Endothelial cell of umbilical vein (primary cell): ENCODE data around the gene CYP11A1. TPM values are rescaled to one million over a fixed set of nuclear protein-coding genes. Genes with fewer than 3 reads are reported as not detected.

Experiments used
- BruUV-seq: library from RNA; stranded (reverse); fragments of 400-500 nt; replicated peaks from 2 replicates; lab custom pipeline; 2021; lab: Mats Ljungman, UMichigan
- CTCF ChIA-PET: fragments of 300-600, 350-600 bp; sonication (Branson Sonifier 250); formaldehyde crosslinking; loops from one replicate; lab custom pipeline; 2021; ENCODE audit warnings: antibody characterized with exemption, inconsistent platforms; lab: Charles Lee
- POLR2A ChIA-PET: fragments of 300-600, 350-600 bp; sonication (Branson Sonifier 250); formaldehyde crosslinking; loops from one replicate; lab custom pipeline; 2021; ENCODE audit warnings: antibody characterized with exemption, inconsistent platforms; lab: Charles Lee
- DNase-seq: peaks from one replicate; pipeline ENCODE4 v3.0.0-alpha.2; 2011; ENCODE audit warnings: low read depth, low spot score
- FAIRE-seq: peaks from 2 replicates; lab custom pipeline; 2011; peaks lifted over from hg19 to GRCh38; lab: Jason Lieb, UNC
- H2AFZ ChIP-seq: 2 replicates; pipeline ENCODE4 v1.6.0; 2012; ENCODE audit warnings: low read depth, low read length, control low read depth, inconsistent platforms
- H3K27ac ChIP-seq: 2 replicates; pipeline ENCODE4 v1.5.1; 2011; ENCODE audit warnings: low read depth, mild to moderate bottlenecking, control low read depth, low read length, moderate library complexity; ENCODE audit not compliant: insufficient read depth
- H3K27me3 ChIP-seq, 2 experiments: 2 replicates each; pipeline versions ENCODE4 v1.6.0 to v1.6.1; 2011; ENCODE audit warnings: low read length in 2 of 2, mixed read lengths in 1 of 2; ENCODE audit not compliant: control insufficient read depth in 2 of 2, insufficient read depth in 2 of 2
- H3K36me3 ChIP-seq, 2 experiments: 2 replicates in 1 of 2; 3 replicates in 1 of 2; pipeline ENCODE4 v1.5.1; 2011; ENCODE audit warnings: low read length in 2 of 2, mild to moderate bottlenecking in 1 of 2, moderate library complexity in 1 of 2; ENCODE audit not compliant: control insufficient read depth in 2 of 2, insufficient read depth in 2 of 2; ENCODE audit errors: extremely low read depth in 1 of 2
- H3K4me1 ChIP-seq: 3 replicates; pipeline ENCODE4 v1.5.1; 2011; ENCODE audit warnings: mild to moderate bottlenecking, low read length; ENCODE audit not compliant: control insufficient read depth, insufficient read depth; ENCODE audit errors: extremely low read depth
- H3K4me2 ChIP-seq: 2 replicates; pipeline ENCODE4 v1.6.1; 2011; ENCODE audit warnings: low read length, control low read depth, mixed read lengths; ENCODE audit not compliant: insufficient read depth
- H3K4me3 ChIP-seq, 3 experiments: fragments of 200-600 bp in 1 of 3; sonication (generic), shearing (Covaris generic) in 1 of 3; replicated peaks in 1 of 3; 2 replicates each; pipeline ENCODE4 v1.5.1; 2011 to 2016; ENCODE audit warnings: control low read depth in 3 of 3, low read length in 3 of 3, mild to moderate bottlenecking in 2 of 3, inconsistent platforms in 1 of 3, low read depth in 1 of 3, moderate library complexity in 1 of 3; ENCODE audit not compliant: insufficient read depth in 1 of 3
- H3K79me2 ChIP-seq: 2 replicates; pipeline ENCODE4 v1.6.0; 2012; ENCODE audit warnings: low read length, inconsistent platforms; ENCODE audit not compliant: control insufficient read depth, insufficient read depth
- H3K9ac ChIP-seq: replicated peaks from 2 replicates; pipeline ENCODE3; 2011; ENCODE audit warnings: low read length, control low read depth; ENCODE audit not compliant: insufficient read depth; ENCODE audit errors: extremely low read depth
- H3K9me1 ChIP-seq: replicated peaks from 3 replicates; pipeline ENCODE4 v1.6.0; 2011; ENCODE audit warnings: mild to moderate bottlenecking, low read length; ENCODE audit not compliant: control insufficient read depth, insufficient read depth; ENCODE audit errors: extremely low read depth
- H3K9me3 ChIP-seq: replicated peaks from 2 replicates; pipeline ENCODE4 v1.5.1; 2012; ENCODE audit warnings: low read length, inconsistent platforms; ENCODE audit not compliant: control insufficient read depth, insufficient read depth
- H4K20me1 ChIP-seq: replicated peaks from 2 replicates; pipeline ENCODE3; 2011; ENCODE audit warnings: mild to moderate bottlenecking, low read length; ENCODE audit not compliant: control insufficient read depth, insufficient read depth; ENCODE audit errors: extremely low read depth
- EZH2 ChIP-seq: IDR thresholded peaks from 2 replicates; pipeline ENCODE4 v1.6.1; 2012; ENCODE audit warnings: borderline replicate concordance, low read depth, mild to moderate bottlenecking, moderate library complexity, low read length, inconsistent platforms; ENCODE audit not compliant: severe bottlenecking
- FOS ChIP-seq: IDR thresholded peaks from 2 replicates; pipeline ENCODE4 v1.6.1; 2011; ENCODE audit warnings: mild to moderate bottlenecking, low read length, moderate library complexity, borderline replicate concordance; ENCODE audit not compliant: insufficient read depth
- GATA2 ChIP-seq: IDR thresholded peaks from 2 replicates; pipeline ENCODE4 v1.7.0; 2011; ENCODE audit warnings: low read depth, mild to moderate bottlenecking, moderate library complexity, mixed read lengths, low read length; ENCODE audit not compliant: insufficient read length, insufficient read depth
- JUN ChIP-seq: IDR thresholded peaks from 2 replicates; pipeline ENCODE4 v1.6.1; 2011; ENCODE audit warnings: borderline replicate concordance, low read depth; ENCODE audit not compliant: insufficient read length, insufficient read depth
- MYC ChIP-seq: IDR thresholded peaks from one replicate; pipeline ENCODE4 v1.6.1; 2011; ENCODE audit warnings: mild to moderate bottlenecking, low read depth, low read length
- POLR2A ChIP-seq: IDR thresholded peaks from 2 replicates; pipeline ENCODE4 v1.6.1; 2012; ENCODE audit warnings: low read depth, mild to moderate bottlenecking, control low read depth, low read length
- POLR2AphosphoS5 ChIP-seq: IDR thresholded peaks from 2 replicates; pipeline ENCODE4 v1.6.1; 2012; ENCODE audit warnings: low read depth, mild to moderate bottlenecking, control low read depth, low read length, moderate library complexity; ENCODE audit not compliant: insufficient read depth
- dilution Hi-C: fragments of 300-500 bp; cut with MboI; formaldehyde crosslinking; loops from one replicate; pipeline ENCODE4 v1.15.0; 2019; ENCODE audit warnings: low sequenced_read_pairs; ENCODE audit not compliant: extremely low pct_ligation_motif_present
- intact Hi-C: fragments of 100-400 bp; cut with micrococcal nuclease; formaldehyde crosslinking; loops from one replicate; pipeline ENCODE4 v1.10.0; 2022
- polyA plus RNA-seq, 4 experiments: library from polyadenylated mRNA; depleted of rRNA in 3 of 4; stranded (reverse) in 3 of 4; unstranded in 1 of 4; fragments of >200 nt; gene quantifications; 2 replicates each; pipeline versions ENCODE4 v1.2.1 to v1.2.3, GENCODE V29; 2011 to 2012; ENCODE audit warnings: missing spikeins in 1 of 4
- total RNA-seq: library from RNA; stranded (reverse); gene quantifications from 2 replicates; pipeline ENCODE4 v1.2.3, GENCODE V29; 2021
- TF ChIP-seq, protein P1 (sequence below): IDR thresholded peaks from 2 replicates; pipeline ENCODE4 v1.6.1; 2011; ENCODE audit not compliant: insufficient read depth, insufficient read length
- TF ChIP-seq, protein P2 (sequence below), 2 donors: IDR thresholded peaks; 1 replicate in 1 of 2; 2 replicates in 1 of 2; pipeline ENCODE4 v1.5.1; 2011; ENCODE audit warnings: low read length in 2 of 2, mild to moderate bottlenecking in 2 of 2, moderate library complexity in 2 of 2, control low read depth in 1 of 2, inconsistent platforms in 1 of 2, low read depth in 1 of 2; ENCODE audit not compliant: insufficient read depth in 1 of 2; ENCODE audit errors: extremely low read depth in 1 of 2

Gene CYP11A1
- total and polyA plus RNA-seq, 2 donors (not counting 3 experiments of a cell fraction or from before 2014, with no cell fraction given) = 0.08 TPM; not detected in 1

DNA sequence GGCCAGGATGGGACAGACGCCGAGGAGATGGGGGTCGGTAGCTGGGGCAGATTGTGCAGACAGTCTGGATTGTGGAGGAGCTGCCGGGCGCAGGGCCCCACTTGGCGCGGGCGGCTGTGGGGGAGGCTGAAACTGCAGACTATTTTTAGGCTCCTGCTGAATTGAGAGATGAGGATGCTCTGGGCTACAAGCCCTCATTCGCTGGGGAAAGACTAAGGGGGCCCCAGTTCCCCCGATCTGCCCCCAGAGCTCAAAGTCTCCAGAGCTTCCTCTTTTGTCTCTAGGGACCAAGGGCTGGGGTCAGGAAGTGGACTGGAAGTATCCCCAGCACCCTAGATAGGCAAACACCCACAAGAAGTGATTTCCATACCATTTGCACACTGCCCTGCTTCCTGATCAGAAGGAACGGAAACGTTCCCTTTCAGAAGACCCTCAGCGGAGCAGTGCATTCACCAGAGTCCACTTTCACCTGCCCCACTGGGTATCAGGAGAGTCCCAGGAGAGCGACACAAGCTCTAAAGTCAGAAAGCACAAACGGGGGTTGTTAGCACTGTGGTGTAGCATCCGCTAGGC lies 36.6 kb upstream of the CYP11A1 start:
- no TSS peak for BruUV-seq
- Histone ChIP-seq H3K9ac (no peak overlapping the region), H3K36me3 (no peaks in the 10 kb centered on the region), H3K9me3 (no peaks in the 10 kb centered on the region), H3K79me2 (no peaks in the 10 kb centered on the region), H3K27ac (no peak overlapping the region), H3K9me1 (no peaks in the 10 kb centered on the region), H3K27me3 (peaks cover 0 to 17% of the 10 kb centered on the region in 2 experiments), H4K20me1 (no peaks in the 10 kb centered on the region), H2AFZ (no peak overlapping the region), H3K4me2 (no peak overlapping the region), H3K4me3 (no peak overlapping the region), H3K4me1 (peaks cover 6% of the 10 kb centered on the region)
- TF ChIP-seq MYC (no peak), JUN (no peak), FOS (no peak), POLR2A (no peak), GATA2 (no peak), EZH2 (no peak)
- TF ChIP-seq, protein P1, sequence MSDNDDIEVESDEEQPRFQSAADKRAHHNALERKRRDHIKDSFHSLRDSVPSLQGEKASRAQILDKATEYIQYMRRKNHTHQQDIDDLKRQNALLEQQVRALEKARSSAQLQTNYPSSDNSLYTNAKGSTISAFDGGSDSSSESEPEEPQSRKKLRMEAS = no peak
- intact Hi-C loops (loop anchor here (2.0 kb wide), 1 partner anchor 21 kb away; no protein-coding TSS in a partner anchor), dilution Hi-C loops (no loop called here)
- DNase-seq = no peak
- CTCF ChIA-PET = interaction anchor here (0.8 to 1.9 kb wide), 3 partner anchors 16 to 22 kb away, joined by 3 to 7 read pairs (median 7); no protein-coding TSS in a partner anchor
- POLR2A ChIA-PET = no interaction called here
- no peak for FAIRE-seq

DNA sequence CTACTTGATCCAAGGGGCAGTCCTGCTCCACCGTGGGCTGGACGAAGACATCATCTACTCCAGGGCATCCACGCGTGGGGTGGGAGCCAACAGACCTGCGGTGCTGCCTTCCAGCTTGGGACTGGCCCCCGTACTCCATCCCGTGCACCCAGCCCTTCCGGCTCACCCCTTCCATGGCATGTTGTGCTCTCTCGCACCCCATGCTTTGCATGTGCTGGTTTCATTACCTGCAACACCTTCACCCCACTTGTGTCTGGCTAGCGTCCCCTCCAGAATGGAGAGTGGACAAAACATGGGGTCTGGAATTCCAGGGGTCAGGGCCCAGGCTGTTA lies 36.1 kb upstream of the CYP11A1 start:
- ChIA-PET POLR2A (no interaction called here), CTCF (interaction anchor here (0.8 to 1.9 kb wide), 3 partner anchors 15 to 21 kb away, joined by 3 to 7 read pairs (median 7); no protein-coding TSS in a partner anchor)
- Histone ChIP-seq H3K79me2 (no peaks in the 10 kb centered on the region), H3K4me1 (peaks cover 6% of the 10 kb centered on the region), H2AFZ (no peak overlapping the region), H4K20me1 (no peaks in the 10 kb centered on the region), H3K9ac (no peak overlapping the region), H3K36me3 (no peaks in the 10 kb centered on the region), H3K27ac (no peak overlapping the region), H3K4me2 (no peak overlapping the region), H3K9me1 (no peaks in the 10 kb centered on the region), H3K9me3 (no peaks in the 10 kb centered on the region), H3K27me3 (peaks cover 0 to 17% of the 10 kb centered on the region in 2 experiments), H3K4me3 (no peak overlapping the region)
- BruUV-seq = no TSS peak
- dilution Hi-C loops = no loop called here
- TF ChIP-seq GATA2 (no peak), POLR2AphosphoS5 (no peak), MYC (no peak), JUN (no peak)
- TF ChIP-seq, protein P1 = no peak
- TF ChIP-seq, protein P2, sequence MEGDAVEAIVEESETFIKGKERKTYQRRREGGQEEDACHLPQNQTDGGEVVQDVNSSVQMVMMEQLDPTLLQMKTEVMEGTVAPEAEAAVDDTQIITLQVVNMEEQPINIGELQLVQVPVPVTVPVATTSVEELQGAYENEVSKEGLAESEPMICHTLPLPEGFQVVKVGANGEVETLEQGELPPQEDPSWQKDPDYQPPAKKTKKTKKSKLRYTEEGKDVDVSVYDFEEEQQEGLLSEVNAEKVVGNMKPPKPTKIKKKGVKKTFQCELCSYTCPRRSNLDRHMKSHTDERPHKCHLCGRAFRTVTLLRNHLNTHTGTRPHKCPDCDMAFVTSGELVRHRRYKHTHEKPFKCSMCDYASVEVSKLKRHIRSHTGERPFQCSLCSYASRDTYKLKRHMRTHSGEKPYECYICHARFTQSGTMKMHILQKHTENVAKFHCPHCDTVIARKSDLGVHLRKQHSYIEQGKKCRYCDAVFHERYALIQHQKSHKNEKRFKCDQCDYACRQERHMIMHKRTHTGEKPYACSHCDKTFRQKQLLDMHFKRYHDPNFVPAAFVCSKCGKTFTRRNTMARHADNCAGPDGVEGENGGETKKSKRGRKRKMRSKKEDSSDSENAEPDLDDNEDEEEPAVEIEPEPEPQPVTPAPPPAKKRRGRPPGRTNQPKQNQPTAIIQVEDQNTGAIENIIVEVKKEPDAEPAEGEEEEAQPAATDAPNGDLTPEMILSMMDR (IDR thresholded peaks at IDR 0.05; ENCODE audit: extremely low read depth in 1 of 2, insufficient read depth in 1 of 2, low read depth in 1 of 2, low read length in 2 of 2) = no peak
- no peak for FAIRE-seq
- intact Hi-C loops = loop anchor here (2.0 kb wide), 1 partner anchor 21 kb away; no protein-coding TSS in a partner anchor
- DNase-seq = no peak
